Effector CD8-positive, alpha-beta T cell (primary cell): ENCODE results near the gene UBE4A.
"Not testable (repeated sequence)": the region's sequence is repeated elsewhere in the genome, so short reads cannot be mapped to it uniquely, and the experiment has no call there.

Experiments
- DNase-seq: peaks from one replicate; lab custom pipeline; 2025; lab: John Stamatoyannopoulos, UW

Gene UBE4A

GRCh38 chr11:118401880-118402590 is 42.6 kb downstream of the UBE4A start:
- no peak for DNase-seq

DNA sequence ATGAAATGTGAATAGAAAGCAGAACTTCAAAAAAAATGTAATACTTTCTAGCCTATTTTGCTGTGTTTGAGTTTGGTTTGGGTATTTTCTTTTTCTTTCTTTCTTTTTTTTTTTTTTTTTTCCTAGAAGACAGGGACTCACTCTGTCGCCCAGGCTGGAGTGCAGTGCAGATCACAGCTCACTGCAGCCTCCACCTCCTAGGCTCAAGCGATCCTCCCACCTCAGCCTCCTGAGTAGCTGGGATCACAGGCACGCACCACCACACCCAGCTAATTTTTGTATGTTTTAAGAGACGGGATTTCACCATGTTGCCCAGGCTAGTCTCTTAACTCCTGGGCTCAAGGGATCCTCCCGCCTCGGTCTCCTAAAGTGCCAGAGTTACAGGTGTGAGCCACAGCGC is 43.2 kb downstream of the UBE4A start:
- DNase-seq: not testable (repeated sequence)

- no peak for DNase-seq
Observed at GRCh38 chr11:118406599-118407166, 47.3 kb downstream of the UBE4A start.

- no peak for DNase-seq
Observed at GRCh38 chr11:118410055-118410745, 50.8 kb downstream of the UBE4A start.

DNA sequence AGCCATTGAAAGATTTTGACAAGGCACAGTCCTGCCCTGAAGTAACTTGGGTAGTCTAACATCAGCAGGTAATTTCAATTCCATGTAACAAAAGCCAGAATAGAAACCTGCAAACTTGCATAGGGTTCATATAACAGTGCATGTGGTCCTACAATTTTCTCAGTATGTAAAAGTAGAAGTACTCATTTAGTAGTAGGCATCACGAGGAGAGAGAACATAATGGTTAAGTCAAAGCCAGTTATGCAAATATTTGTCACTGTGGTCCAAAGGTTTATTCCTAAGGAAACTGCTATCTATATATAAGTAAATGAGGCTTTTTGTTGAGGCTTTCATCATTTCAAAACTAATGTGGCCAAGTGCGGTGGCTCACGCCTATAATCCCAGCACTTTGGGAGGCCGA is 52.1 kb downstream of the UBE4A start:
- DNase-seq: no peak

- DNase-seq: no peak
Observed at GRCh38 chr11:118412921-118413320, 53.5 kb downstream of the UBE4A start.

- DNase-seq: no peak
Observed at GRCh38 chr11:118415062-118415738, 55.8 kb downstream of the UBE4A start.

DNA sequence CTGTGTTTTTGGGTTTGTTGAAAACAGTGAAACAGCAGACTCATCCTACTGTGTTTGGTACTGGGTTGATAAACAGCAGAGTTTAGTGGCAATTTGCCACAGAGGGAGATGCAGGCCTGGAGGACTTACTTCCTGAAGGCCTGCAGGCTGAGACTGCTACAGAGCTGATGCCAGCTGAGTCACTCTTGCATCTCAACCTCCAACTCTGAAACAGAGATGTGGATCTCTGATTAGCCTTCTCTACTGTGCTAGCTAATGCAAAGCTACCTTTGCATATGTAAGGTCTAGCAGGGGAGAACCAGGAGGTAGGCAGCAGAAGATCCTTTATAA is 56.3 kb downstream of the UBE4A start:
- DNase-seq: no peak

DNA sequence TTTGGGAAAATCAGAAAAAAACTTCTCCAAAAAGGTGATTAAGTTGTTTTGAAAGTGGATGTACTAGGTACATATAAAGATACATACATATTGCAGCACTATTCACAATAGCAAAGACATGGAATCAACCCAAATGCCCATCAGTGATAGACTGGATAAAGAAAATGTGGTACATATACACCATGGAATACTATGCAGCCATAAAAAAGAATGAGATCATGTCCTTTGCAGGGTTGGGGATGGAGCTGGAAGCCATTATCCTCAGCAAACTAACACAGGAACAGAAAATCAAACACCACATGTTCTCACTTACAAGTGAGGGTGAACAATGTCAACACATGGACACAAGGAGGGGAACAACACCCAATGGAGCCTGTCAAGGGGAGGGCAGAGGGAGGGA is 57.5 kb downstream of the UBE4A start:
- DNase-seq: not testable (repeated sequence)

GRCh38 chr11:118417801-118418200 is 58.4 kb downstream of the UBE4A start:
- no peak for DNase-seq

DNA sequence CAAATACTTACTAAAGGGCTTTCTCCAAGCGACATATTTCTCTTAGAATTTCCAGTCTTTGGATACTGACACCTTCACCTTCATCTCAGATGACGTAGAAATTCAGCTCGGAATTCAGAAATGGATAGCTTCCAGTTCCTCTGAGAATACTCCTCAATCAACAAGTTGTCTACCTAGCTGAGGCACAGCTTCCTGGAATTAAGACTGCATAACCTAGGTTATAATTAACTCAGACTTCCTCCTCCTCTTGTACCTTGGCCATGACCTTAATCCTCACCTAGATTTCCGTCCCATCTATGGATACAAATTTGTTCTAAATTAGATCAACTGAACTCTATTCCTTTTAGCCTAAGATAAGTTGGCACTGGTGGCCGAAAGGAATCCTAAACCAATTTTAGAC is 59.4 kb downstream of the UBE4A start:
- no peak for DNase-seq

DNA sequence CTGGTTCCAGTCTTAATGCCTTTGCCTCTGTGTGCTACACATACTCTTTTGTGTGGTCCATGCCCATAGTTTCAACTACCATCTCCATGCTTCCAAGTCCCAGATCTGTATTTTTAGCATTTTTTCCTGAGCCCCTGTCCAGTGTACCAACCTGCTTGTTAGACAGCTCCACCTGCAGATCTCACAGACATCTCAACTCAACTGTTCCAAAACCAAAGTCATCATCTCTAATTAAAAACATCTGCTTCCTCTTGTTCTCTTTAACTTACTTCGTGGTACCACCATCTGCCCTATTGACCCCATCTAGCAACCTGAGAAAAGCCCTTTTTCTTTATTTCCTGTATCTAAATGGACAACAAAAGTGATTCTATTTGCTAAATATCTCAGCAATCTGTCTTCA is 68.3 kb downstream of the UBE4A start:
- no peak for DNase-seq

DNA sequence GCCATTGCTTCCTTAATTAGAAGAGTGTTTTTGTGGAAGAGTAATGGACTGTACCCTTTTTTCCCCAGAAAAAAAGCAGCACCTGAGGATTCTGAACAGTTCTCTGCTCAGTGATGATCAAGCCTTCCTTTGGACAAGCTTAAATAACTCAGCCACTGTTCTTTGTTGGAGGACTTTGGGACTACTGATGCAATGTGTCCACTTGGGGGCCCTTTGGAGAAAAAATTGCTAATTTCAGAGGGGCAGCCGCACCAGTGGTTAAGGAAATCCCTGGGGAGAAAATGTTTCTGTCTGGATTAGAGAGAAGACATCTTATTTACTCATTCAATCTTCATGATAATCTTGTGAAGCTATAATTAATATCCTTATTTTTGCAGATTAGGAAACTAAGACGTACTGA is 71.6 kb downstream of the UBE4A start:
- DNase-seq: no peak

DNA sequence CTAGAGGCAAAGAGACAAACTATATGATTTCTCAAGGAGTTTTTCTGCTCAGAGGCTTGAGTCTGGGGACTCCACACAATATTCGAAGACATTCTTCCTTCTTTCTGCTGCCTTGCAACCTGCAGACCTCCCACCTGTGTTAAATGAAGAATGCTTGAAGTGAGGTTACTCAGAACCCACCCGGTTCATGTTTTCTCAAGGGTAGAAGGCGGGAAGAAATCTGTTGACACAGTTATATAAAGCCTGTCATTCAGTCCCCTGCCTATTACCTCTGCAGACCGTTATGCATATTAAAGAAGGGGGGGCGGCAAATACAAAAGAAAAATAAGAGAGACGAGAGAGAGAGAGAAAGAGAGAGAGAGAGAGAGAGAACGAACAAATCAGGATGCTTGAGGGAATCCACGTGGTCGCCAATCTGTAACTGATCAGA is 74.7 kb downstream of the UBE4A start:
- DNase-seq: no peak

DNA sequence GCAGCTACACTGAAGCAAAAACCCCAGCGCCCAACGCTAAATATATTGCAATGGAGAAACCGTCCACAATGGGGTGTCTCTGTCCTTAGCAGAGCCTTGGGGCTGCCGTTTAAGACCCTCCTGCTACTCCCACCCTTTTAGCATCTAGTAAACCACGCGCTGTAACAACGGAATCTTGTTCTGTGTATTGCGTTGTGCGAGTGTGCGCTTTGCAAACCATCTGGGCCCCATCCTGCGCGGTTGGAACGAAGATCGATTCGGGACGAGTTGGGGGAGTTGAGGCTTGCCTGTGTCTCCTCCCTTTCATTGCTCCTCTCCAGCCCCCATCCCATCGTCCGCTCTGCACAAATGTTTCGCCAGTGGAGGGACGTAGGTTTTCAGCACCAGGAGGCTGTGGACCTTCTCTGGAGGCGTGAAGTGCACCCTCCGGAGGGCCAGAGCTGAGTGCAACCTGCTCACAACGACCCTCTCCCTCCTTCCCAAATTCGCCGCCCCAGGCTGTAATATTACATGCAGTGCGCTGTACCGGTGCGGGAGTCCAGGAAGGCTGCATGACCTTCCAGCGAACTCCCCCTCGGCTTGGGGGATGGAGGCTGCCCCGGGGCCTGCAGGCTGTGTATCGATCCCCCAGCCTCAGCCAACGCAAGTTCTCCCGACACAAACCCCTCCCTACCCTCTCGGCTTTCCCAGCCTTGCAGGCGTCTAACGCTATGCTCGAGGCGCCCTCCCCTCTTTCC is 75.3 kb downstream of the UBE4A start:
- DNase-seq: peak; percentile 10

DNA sequence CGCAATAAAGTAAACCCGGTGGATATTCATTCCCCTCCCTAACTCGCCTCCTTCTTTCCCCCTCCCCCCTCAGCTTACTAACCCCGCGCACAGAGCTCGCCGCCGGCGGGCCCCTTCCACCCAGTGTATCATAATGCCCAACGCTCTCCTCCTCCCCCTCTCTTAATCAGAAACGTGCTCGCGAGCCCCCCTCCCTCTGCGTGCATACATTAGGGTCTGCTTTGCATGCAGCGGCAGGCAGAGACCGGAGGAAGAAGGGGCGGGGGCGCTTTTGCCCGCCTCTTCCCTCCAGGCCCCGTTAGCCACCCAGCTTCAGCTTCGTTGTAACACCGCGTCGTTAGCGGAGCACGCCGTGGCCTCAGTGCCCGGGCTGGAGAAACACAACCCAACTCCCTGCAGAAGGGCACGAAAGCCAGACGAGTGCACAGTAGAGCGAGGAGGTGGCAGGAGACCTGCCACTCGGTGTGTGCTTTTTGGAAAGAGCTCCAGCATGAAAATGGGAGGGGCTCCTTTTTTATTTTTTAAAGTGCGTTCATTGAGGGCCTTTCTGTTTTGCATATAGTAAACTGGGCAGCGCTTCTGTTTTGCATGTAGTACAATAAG is 76.0 kb downstream of the UBE4A start:
- DNase-seq: peak; percentile 45

DNA sequence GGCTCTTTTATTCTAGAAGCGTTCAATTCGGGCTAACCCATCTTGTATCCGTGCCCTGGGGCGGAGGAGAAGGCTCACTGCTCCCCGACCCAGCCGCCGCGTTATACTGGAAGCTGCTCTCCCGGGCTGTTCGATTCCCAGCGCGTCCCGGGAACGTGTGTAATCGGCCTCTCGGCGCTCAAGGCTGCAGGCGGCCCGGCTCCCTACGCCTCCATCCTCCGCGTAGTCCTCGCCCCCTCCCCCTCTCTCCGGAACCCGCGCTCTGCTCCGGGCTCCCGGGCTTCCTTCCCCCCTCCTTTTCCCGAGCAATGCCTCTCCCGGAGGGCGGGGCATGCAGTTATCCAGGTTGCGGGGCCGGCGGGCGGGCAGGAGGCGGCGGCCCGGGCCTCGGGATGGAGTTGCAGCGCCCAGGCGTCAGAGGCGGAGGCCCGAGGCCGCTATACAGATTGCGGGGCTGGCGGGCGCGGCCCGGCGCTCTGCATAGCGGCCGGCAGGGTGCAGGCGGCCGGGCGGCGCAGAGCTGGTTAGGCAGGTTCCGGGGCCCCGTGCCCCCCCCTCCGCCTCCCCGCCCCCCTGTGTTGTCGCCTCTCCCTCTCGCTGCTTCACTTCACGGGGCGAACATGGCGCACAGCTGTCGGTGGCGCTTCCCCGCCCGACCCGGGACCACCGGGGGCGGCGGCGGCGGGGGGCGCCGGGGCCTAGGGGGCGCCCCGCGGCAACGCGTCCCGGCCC is 76.7 kb downstream of the UBE4A start, which contains the start of gene KMT2A:
TSS of gene KMT2A (plus strand) at position 600 of the 732 bp plus-strand sequence. CDS start at position 621, 21 bp downstream.
- DNase-seq: peak; percentile 88

DNA sequence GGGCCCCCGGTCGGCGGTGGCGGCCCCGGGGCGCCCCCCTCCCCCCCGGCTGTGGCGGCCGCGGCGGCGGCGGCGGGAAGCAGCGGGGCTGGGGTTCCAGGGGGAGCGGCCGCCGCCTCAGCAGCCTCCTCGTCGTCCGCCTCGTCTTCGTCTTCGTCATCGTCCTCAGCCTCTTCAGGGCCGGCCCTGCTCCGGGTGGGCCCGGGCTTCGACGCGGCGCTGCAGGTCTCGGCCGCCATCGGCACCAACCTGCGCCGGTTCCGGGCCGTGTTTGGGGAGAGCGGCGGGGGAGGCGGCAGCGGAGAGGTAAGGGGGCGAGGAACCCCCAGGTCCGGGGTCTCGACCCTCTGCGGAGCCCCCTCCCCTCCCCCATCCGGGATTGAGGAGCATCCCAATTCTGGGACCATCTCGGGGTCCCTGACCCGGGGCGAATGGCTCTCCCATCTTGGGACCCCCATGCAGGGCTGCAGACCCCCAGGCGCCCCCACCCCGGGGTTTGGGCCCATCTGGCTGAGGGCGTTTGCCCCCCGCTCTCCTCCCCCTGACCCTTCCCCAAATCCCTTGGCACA is 77.3 kb downstream of the UBE4A start:
- peak; percentile 54 for DNase-seq

DNA sequence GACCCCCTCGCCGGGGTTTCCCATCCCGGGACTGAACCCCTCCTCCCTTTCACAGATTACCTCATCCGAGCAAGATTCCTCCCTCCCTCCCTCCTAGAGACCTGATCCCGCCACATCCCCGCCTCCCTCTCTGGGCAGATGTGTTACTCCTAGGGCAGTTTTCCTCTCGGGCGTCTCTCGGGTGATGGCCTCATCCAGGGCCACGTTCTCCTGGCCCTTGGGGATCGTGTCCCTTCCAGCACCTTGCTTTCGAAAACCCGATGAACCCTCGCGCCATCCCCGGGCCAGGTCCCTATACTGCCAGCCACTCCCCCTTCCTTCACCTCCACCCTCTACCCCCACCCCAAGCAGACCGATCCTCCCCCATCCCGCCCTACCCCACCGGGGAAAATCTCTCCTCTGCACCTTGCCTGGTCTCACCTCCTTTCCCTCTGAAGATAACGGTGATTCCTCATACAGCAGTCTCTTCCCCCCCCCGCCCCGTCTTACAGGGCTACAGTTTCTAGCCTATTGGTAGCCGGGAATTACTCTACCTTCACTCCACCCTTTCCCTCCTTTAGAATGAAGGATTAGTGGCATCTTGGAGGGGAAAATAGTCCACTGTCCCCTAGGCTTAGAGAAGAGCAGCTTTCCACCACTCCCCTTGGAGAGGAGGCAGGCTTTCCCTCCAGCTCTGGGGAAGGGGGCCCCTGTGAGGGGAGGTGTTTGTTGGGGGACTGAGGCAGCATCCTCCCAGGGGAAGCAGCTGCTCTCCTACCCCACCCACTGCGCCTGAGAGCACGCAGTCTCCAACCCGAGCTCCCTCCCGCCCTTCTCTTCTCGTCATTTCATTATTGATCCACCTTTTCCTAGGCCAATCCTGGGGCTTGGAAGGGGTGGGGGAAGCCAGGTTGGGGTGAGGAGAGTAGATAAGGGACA is 78.1 kb downstream of the UBE4A start:
- DNase-seq: peak; percentile 36
